Measurements from ENCODE around the gene CCNH. TPM values are rescaled to one million over a fixed set of nuclear protein-coding genes. Genes with fewer than 3 reads are reported as not detected.

CCNH gene
- polyA plus RNA-seq (2012; ENCODE audit: insufficient read depth, insufficient read length, low read depth): 91.2 TPM

GRCh38 chr5:87412630-87413342 lies at the start of gene CCNH:
Gene CCNH, minus strand, starts transcription at chr5:87412930. Its CDS starts 136 bp downstream, at chr5:87412794.
- Histone ChIP-seq H3K9me3 (no peaks in the 10 kb centered on the region), H3K27me3 (no peaks in the 10 kb centered on the region), H3K4me1 (no peaks in the 10 kb centered on the region), H3K4me3 (ENCODE audit: low read depth, low read length) (peak within 1 kb of the TSS; percentile 99), H3K36me3 (peaks cover 28% of the 10 kb centered on the region)
- TF ChIP-seq, protein P1, sequence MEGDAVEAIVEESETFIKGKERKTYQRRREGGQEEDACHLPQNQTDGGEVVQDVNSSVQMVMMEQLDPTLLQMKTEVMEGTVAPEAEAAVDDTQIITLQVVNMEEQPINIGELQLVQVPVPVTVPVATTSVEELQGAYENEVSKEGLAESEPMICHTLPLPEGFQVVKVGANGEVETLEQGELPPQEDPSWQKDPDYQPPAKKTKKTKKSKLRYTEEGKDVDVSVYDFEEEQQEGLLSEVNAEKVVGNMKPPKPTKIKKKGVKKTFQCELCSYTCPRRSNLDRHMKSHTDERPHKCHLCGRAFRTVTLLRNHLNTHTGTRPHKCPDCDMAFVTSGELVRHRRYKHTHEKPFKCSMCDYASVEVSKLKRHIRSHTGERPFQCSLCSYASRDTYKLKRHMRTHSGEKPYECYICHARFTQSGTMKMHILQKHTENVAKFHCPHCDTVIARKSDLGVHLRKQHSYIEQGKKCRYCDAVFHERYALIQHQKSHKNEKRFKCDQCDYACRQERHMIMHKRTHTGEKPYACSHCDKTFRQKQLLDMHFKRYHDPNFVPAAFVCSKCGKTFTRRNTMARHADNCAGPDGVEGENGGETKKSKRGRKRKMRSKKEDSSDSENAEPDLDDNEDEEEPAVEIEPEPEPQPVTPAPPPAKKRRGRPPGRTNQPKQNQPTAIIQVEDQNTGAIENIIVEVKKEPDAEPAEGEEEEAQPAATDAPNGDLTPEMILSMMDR (IDR thresholded peaks at IDR 0.05; ENCODE audit: low read depth, low read length): no peak
- peak; percentile 98 for DNase-seq

GRCh38 chr5:87457706-87458105 lies 45.0 kb upstream of the CCNH start:
- no peak for DNase-seq
- Histone ChIP-seq H3K4me1 (no peaks in the 10 kb centered on the region), H3K9me3 (no peaks in the 10 kb centered on the region), H3K4me3 (ENCODE audit: low read depth, low read length) (no peak overlapping the region), H3K36me3 (no peaks in the 10 kb centered on the region), H3K27me3 (no peaks in the 10 kb centered on the region; the same call in 1 of the 2 replicates)
- TF ChIP-seq, protein P1 (IDR thresholded peaks at IDR 0.05; ENCODE audit: low read depth, low read length): no peak

GRCh38 chr5:87453801-87454200 lies 41.1 kb upstream of the CCNH start:
- peaks cover 14% of the 10 kb centered on the region for H3K27me3 ChIP-seq

GRCh38 chr5:87452837-87453236 lies 40.1 kb upstream of the CCNH start:
- peaks cover 14% of the 10 kb centered on the region for H3K27me3 ChIP-seq
- no peak for DNase-seq
- no peaks in the 10 kb centered on the region for H3K4me1 ChIP-seq
- TF ChIP-seq, protein P1 (IDR thresholded peaks at IDR 0.05; ENCODE audit: low read depth, low read length): no peak
- no peaks in the 10 kb centered on the region for H3K9me3 ChIP-seq
- no peaks in the 10 kb centered on the region for H3K36me3 ChIP-seq
- H3K4me3 ChIP-seq (ENCODE audit: low read depth, low read length): no peak overlapping the region

More at GRCh38 chr5:87453801-87454200, 41.1 kb upstream of the CCNH start:
- TF ChIP-seq, protein P1 (IDR thresholded peaks at IDR 0.05; ENCODE audit: low read depth, low read length): no peak
- Histone ChIP-seq H3K9me3 (no peaks in the 10 kb centered on the region), H3K36me3 (no peaks in the 10 kb centered on the region), H3K4me1 (no peaks in the 10 kb centered on the region), H3K4me3 (ENCODE audit: low read depth, low read length) (no peak overlapping the region)
- no peak for DNase-seq

DNA sequence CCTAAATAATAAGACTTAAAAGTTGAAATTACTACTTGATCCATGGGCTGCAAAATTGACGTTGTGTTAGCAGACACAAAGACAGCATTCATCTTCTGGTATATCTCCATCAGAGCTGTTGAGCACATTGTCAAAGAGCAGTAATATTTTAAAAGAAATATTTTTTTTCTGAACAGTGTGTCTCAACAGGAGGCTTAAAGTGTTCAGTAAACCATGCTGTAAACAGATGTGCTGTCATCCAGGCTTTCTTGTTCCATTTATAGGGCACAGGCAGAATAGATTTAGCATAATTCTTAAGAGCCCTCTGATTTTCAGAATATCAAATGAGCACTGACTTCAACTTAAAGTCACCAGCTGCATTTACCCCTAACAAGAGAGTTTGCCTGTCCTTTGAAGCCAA lies 29.7 kb upstream of the CCNH start:
- no peaks in the 10 kb centered on the region for H3K4me1 ChIP-seq
- no peaks in the 10 kb centered on the region for H3K9me3 ChIP-seq
- no peaks in the 10 kb centered on the region for H3K36me3 ChIP-seq
- no peak for DNase-seq
- H3K27me3 ChIP-seq: no peaks in the 10 kb centered on the region
- TF ChIP-seq, protein P1 (IDR thresholded peaks at IDR 0.05; ENCODE audit: low read depth, low read length): no peak
- no peak overlapping the region for H3K4me3 ChIP-seq (ENCODE audit: low read depth, low read length)

- TF ChIP-seq, protein P1 (IDR thresholded peaks at IDR 0.05; ENCODE audit: low read depth, low read length): no peak
- H3K36me3 ChIP-seq: no peaks in the 10 kb centered on the region
These were observed 25.5 kb upstream of the CCNH start for GRCh38 chr5:87438231-87438630.

More at GRCh38 chr5:87438231-87438630, 25.5 kb upstream of the CCNH start:
- no peaks in the 10 kb centered on the region for H3K4me1 ChIP-seq
- H3K4me3 ChIP-seq (ENCODE audit: low read depth, low read length): no peak overlapping the region
- no peak for DNase-seq
- no peaks in the 10 kb centered on the region for H3K27me3 ChIP-seq
- H3K9me3 ChIP-seq: no peaks in the 10 kb centered on the region; the same call in 1 of the 2 replicates
